Cardiac muscle cell (in vitro differentiated cells and primary cell): ENCODE data around the gene SCUBE1. TPM values are rescaled to one million over a fixed set of nuclear protein-coding genes. Genes with fewer than 3 reads are reported as not detected.

Experiments
- DNase-seq, 2 donors: peaks; one replicate each; pipeline versions ENCODE4 v3.0.0 to v3.0.0-alpha.2; 2010 to 2017; ENCODE audit warnings: low read depth in 1 of 2, low spot score in 1 of 2
- H3K27ac ChIP-seq: fragments of 200-600 bp; sonication (generic); 2 replicates; pipeline ENCODE4 v1.5.1; 2016
- H3K27me3 ChIP-seq: fragments of 200-600 bp; sonication (generic); 2 replicates; pipeline ENCODE4 v1.6.0; 2016; ENCODE audit warnings: control low read depth
- H3K36me3 ChIP-seq: fragments of 200-600 bp; sonication (generic); 2 replicates; pipeline ENCODE4 v1.5.1; 2016; ENCODE audit warnings: control low read depth
- H3K4me1 ChIP-seq: fragments of 200-600 bp; sonication (generic); 2 replicates; pipeline ENCODE4 v1.8.1; 2017; ENCODE audit warnings: low read depth, mild to moderate bottlenecking, mixed run types
- H3K4me3 ChIP-seq: fragments of 200-600 bp; sonication (generic); 2 replicates; pipeline ENCODE4 v1.5.1; 2016; ENCODE audit warnings: mild to moderate bottlenecking
- H3K9me3 ChIP-seq: fragments of 200-600 bp; sonication (generic); 2 replicates; pipeline ENCODE4 v1.5.1; 2017; ENCODE audit warnings: low read depth, mild to moderate bottlenecking, control low read depth
- CTCF ChIP-seq: IDR thresholded peaks from 2 replicates; pipeline ENCODE4 v1.5.1; 2012; ENCODE audit warnings: low read depth, mild to moderate bottlenecking, low read length
- polyA plus RNA-seq: library from polyadenylated mRNA; unstranded; fragments of >200 nt; fragmentation: Nextera tagmentation; extraction: Ambion mirVana; gene quantifications from 2 replicates; pipeline ENCODE4 v1.2.1, GENCODE V29; 2016
- total RNA-seq: library from RNA; depleted of rRNA; stranded (reverse); fragments of >200 nt; gene quantifications from 2 replicates; pipeline ENCODE4 v1.2.3, GENCODE V29; 2016

The SCUBE1 gene
- total and polyA plus RNA-seq, 2 experiments from 2014 or later = 2.1 to 6.9 TPM

DNA sequence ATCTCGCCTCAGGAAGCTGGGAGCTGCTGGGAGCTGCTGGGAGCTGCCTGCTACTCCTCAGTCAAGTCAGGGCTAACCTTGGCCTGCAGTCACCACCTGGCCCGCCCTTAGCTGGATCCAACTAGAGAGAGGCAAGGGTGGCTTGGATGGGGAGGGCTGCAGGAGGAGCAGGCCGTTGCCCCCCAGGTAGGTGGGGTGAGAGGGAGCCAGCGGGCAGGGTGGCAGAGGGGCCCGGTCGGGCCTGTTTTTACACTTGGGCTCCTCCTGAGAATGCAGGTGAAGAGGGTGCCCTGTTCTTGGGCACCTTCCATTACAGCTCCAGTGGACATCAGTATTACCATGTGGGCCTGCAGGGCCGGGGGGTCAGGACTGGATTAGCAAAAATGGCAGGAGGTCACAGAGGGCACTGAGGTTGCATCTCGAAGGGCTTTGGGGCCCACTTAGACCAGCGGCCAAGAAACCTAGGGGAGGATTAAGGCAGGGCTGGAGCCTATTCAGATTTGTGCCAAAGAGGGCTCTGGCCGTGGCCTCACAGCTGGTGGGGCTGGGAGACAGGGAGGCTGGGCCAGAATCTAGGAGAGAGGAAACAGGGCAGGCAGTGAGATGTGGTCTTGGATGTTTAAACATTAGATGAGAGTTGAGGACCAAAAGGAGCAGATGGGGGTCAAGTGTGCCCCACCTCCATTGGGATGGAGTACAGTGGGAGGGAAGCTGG, 95.5 kb downstream of the SCUBE1 start:
- Histone ChIP-seq H3K4me3 (no peak overlapping the region), H3K4me1 (no peaks in the 10 kb centered on the region), H3K36me3 (no peaks in the 10 kb centered on the region), H3K27ac (no peak overlapping the region), H3K27me3 (no peaks in the 10 kb centered on the region), H3K9me3 (no peaks in the 10 kb centered on the region)
- TF ChIP-seq CTCF = no peak
- no peak for DNase-seq

GRCh38 chr22:43246188-43246587, 97.0 kb downstream of the SCUBE1 start:
- no peak for TF ChIP-seq CTCF
- H3K27ac ChIP-seq = no peak overlapping the region
- no peaks in the 10 kb centered on the region for H3K4me1 ChIP-seq
- H3K36me3 ChIP-seq = no peaks in the 10 kb centered on the region
- no peak for DNase-seq
- H3K27me3 ChIP-seq = no peaks in the 10 kb centered on the region
- no peak overlapping the region for H3K4me3 ChIP-seq
- H3K9me3 ChIP-seq = no peaks in the 10 kb centered on the region

DNA sequence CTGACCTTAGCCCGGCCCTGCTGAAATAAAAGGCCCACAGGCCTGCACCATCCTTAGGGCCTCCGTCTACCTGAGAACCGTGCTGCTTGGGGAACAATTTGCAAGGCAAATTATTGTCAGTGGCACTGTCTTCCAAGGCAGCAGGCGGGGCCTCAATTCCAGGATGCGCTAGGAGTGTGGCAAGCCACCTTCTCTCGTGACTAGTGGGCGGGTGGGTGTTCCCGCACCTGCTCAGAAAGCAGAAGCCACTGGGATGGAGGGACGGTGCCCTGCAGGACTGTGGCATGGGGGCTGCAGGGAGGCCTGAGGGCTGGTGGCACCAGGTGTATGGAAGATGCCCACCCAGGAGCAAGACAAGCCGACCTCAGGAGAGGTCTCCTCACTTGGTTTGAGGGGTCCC, 97.5 kb downstream of the SCUBE1 start:
- Histone ChIP-seq H3K4me1 (no peaks in the 10 kb centered on the region), H3K9me3 (no peaks in the 10 kb centered on the region), H3K4me3 (no peak overlapping the region), H3K27ac (no peak overlapping the region), H3K36me3 (no peaks in the 10 kb centered on the region), H3K27me3 (no peaks in the 10 kb centered on the region)
- no peak for DNase-seq
- no peak for TF ChIP-seq CTCF

DNA sequence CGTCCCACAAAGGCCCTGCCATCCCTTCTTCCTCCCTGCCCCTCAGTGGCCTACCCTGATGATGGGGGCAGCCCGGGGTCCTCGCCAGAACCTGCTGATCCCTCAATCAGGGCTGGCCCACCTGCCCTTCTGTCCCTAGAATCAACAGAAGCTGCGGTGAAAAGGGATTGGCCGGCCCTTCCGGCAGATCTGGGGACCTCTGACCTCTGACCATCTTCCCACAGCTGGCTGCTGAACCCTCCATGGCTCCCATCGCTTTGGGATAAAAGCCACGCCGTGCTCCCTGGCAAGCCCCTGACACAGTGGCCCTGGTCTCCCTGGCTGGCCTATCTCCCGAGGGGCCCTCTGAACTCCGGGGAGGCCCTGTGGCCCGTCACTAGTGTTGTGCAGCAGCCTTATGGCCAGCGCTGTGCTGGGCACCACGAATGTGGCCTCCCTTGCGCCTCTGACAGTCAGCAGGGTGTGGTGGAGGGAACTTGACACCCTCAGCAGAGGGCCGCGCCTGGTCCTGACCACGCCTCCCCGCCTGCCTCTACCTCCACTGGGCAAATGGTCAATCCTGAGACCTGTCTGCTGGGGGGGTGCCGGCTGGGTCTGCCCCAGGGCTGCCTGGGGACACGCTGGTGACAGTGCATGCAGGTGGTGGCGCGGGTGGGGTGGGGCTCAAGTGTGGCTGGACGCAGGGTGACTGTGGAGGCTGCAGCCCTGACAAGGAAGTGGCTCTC, 98.2 kb downstream of the SCUBE1 start:
- TF ChIP-seq CTCF = no peak
- DNase-seq = no peak
- H3K9me3 ChIP-seq = no peaks in the 10 kb centered on the region
- no peaks in the 10 kb centered on the region for H3K4me1 ChIP-seq
- H3K27ac ChIP-seq = no peak overlapping the region
- H3K36me3 ChIP-seq = no peaks in the 10 kb centered on the region
- H3K27me3 ChIP-seq = no peaks in the 10 kb centered on the region
- no peak overlapping the region for H3K4me3 ChIP-seq

GRCh38 chr22:43244402-43244801, 98.8 kb downstream of the SCUBE1 start:
- DNase-seq = no peak
- Histone ChIP-seq H3K4me3 (no peak overlapping the region), H3K36me3 (no peaks in the 10 kb centered on the region), H3K27me3 (no peaks in the 10 kb centered on the region), H3K4me1 (peaks cover 4% of the 10 kb centered on the region), H3K9me3 (no peaks in the 10 kb centered on the region), H3K27ac (no peak overlapping the region)
- no peak for TF ChIP-seq CTCF
